NCI-H82 treated with DMSO at 0.1 percent for 48 hours (cell line): ENCODE data around the gene KSR1.

Experiments used
- DNase-seq: peaks from one replicate; lab custom pipeline; 2025; ENCODE audit not compliant: unreplicated experiment; lab: John Stamatoyannopoulos, UW

KSR1 gene

DNA sequence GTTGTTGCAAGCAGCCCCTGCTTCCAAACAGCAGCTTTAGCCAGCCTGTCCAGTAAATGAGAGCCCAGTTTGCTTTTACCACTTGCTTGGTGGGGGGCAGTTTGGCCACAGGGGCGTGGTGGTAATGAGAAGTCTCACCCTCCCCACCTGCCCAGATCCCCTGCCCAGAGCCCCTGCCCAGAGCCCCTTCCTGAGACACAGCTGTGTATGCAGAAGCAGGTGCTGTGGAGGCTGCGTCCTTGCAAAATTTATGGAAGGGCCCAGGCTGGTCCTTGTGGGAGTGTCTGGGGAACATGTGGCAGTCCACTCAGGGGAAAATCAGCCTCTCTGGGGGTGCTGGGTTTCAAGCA, 147.1 kb downstream of the KSR1 start:
- no peak for DNase-seq

DNA sequence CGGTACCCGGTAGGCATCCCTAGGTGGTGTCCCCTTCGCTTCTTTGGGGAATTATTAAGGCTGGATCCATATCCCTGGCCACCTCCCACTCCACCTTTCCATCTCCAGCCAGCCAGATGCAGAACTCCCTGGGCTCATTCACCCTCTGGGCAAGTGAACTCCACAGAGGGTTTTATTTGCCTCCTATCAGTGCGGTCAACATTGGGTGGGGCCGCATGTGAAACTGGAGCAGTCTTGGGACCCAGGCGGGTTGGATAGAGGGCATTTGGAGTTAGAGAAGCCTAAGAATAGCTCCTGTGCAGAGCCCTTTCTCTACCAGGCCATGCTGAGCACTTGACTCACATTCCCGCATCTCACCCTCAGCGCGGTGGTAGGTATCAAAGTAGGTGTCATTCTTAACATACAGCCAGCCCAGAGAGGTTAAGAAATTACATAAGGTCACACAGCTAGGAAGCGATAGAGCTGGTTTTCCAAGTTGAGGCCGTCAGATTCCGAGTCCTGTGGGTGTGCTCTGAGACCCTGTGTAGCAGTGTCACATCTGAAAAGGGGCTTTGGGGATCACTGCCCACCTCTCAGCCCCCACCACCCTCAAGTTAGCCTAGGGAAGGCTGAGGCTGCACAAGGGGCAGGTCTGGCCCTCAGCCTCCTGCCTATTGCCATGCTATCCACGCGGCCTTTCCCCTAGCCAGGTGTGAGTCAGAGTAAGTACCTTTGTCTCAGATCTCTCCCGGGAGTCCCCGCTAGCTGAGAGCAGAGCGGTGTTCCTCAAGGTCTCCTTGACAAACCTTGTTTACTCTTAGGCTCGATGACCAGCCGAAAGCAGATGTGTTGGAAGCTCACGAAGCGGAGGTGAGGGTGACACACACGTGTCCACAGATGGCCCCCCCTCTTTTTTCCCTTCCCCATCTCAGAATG, 147.9 kb downstream of the KSR1 start:
- DNase-seq, result no peak

DNA sequence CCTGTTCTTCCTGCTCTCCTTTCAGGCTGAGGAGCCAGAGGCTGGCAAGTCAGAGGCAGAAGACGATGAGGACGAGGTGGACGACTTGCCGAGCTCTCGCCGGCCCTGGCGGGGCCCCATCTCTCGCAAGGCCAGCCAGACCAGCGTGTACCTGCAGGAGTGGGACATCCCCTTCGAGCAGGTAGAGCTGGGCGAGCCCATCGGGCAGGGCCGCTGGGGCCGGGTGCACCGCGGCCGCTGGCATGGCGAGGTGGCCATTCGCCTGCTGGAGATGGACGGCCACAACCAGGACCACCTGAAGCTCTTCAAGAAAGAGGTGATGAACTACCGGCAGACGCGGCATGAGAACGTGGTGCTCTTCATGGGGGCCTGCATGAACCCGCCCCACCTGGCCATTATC, 149.2 kb downstream of the KSR1 start:
- no peak for DNase-seq

DNA sequence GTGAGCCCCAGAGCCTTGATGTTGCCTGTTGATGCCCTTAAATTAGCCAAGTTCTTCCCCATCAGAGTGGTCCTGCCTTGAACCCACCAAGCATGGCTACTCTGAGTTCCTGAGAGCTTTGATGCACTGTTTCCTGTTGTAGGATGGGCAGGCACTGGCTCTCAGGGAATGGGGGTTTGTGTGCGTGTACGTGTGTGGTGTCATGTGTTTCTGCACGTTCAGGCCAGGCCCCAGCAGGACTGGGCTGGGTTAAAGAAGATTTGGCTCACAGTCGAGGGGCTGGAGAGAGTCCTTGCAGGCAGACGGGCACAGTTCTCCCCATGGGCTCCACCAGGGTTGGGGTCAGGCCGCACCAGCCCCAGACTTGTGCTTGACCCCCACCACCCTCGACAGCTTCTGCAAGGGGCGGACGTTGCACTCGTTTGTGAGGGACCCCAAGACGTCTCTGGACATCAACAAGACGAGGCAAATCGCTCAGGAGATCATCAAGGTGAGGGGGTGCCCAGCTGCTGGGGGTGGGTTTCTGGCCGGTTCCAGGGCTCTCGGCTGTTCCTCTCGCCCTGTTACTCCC, 151.4 kb downstream of the KSR1 start:
- DNase-seq, result no peak

DNA sequence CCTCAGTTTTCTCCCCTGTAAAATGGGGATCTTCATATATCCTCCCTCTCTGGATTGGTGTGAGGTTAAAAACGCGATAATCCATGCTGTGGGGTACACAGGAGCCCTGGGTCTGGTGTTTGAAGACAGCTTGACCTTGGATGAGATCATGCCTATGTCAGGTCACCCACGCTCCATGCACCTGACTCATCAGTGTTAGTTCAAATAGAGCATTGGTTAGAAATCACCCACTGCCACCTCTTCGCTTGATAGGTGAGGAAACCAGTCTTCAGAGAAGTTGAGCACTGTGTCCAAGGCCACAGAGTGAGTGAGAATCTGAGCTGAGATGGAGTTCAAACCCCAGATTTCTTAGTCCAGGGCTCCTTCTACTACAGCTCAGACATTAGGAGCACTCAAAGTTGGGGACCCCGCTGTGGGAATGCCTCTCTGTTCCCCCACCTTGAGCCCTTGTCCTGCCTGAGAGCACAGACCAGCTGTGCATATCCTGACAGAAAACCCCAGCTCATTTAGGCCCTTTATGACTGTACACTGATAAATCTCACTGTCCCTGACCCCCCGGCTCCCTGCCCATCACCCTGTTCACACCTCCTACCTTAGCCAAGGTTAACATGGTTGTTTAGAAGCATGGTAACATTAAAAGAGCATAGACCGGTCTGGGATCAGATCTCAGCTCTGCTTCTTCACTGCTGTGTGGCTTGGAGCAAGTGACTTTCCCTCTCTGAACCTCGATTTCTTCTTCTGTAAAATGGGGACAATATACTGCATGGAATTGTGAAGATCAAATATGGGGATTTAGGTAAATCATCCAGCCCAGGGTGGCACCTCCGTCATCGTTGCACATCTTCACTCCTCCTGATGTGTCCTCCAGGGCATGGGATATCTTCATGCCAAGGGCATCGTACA, 152.3 kb downstream of the KSR1 start:
- no peak for DNase-seq

DNA sequence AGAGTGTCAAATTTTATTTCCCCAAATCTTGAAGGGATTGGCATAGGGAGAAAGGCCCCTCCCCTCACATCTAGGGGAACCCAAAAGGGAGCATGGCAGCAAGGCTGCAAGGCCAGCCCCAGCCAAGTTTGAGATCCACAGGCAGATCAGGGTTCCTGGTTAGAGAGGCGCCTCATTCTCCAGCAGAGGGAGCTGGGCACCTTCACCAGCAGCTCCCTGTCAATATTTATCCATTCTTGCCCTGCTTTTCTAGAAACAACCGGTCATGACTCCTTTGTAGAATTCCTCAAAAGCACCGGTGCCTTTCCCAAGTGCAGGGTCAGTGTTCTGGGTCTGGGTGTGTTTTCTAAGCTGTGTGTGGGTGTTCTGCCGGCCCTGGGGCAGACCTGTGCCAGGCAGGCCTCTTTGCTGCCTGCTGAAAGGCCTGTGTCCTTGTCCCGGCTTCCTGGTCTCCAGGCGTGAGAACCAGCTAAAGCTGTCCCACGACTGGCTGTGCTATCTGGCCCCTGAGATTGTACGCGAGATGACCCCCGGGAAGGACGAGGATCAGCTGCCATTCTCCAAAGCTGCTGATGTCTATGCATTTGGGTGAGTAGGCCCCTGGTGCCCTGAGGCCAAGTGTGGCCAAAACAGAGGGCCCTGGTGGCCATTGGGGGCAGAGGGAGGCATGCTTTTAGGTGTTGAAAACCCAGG, 153.5 kb downstream of the KSR1 start:
- DNase-seq, result no peak

DNA sequence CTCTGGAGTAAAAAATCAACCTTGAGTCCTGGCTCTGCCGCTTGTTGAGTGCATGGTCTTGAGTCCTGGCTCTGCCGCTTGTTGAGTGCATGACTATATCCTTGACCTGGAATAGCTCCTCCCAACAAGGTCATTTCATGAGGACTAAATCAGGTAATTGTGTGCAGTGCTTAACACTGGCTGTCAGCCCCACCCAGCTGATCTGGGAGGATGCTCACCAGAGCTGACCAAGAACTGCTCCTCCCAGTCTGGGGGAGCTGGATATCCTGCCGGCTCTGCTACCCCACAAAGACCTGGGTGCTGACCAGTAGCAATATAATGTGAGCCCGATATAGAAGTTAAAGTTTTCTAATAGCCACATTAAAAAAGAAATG, 154.0 kb downstream of the KSR1 start:
- DNase-seq, result no peak

DNA sequence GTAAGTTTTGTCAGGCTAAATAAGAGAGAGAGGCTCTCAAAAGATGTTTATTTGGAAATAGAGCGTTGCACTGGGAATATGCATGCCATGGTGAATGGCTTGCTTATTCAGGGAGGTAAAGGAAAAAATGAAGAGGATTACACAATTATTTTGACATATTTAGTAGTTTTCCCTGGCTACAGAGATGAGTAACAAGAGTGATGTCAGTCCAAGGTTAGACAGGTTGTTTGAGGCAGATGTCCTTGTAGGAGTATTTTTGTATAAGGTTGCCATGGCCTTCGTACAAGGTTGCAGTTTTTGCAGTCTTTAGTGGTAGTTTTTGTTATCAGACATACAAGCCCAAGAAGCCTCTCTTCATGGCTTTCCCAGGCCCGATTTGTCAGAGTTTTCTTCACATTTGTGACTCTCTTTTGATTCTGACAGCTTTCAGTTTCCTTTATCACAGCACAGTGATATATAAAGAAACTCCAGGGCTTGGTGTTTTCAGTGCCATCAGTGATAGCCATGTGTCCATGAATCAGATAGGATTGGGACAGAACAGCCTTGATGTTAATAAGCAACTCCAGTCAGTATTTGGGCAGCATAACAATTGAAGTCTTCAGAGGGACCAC, 156.0 kb downstream of the KSR1 start:
- no peak for DNase-seq

DNA sequence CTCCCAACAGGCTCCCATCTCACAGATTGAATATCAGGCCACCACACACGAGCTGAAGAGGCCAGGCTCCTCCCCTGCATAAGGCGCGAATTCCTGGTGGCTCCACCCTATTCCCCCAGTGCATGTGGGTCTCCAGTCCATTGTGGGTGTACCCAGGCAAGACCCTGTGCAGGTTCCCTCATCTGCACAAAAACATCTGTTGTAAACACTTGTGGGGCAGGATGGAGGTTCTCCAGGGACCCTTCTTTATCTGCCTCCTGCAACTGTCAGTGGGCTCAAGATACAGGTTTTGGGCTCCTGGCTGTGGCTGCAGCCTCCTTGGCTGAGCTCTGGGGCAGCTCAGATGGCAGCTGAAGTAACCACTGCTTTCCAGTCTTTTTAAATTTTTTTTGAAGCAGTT, 157.2 kb downstream of the KSR1 start:
- no peak for DNase-seq

DNA sequence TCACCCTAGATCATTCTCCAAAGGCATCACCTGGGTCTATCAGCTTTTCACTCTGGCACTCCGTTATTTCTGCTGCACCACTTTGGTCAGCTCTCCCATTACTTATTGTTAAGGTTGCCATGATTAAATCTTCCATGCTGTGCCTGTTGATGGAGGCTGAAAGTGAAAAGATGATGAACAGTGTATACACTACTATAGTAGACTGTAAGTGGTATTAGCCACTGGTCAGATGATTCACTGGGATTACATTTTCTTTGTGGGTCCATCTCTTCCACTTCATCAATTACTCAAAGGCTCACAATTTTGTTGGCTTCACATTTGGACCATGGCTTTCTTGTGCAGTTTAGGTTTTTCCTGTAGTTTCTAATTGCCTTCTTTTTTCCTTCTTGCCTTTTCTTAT, 158.9 kb downstream of the KSR1 start:
- DNase-seq, result no peak

DNA sequence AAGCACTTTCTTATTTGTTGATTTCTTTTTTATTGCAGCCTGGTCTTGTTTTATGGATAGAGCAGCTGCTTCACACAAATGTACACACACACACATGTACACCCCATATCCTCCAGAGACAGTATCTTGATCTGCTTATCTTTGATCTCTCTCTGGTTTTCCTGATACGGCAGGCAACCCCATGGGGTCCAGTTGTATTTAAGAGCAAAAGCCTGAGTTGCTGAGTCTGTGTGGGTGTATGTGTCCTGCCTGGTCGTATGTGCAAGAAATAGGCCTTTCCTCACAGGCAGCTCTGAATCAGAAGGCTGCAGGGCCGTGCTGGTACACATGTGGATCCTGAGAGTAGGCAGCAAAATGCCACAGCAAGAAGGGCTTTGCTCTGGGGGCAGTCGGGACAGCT, 160.2 kb downstream of the KSR1 start:
- DNase-seq, result no peak

DNA sequence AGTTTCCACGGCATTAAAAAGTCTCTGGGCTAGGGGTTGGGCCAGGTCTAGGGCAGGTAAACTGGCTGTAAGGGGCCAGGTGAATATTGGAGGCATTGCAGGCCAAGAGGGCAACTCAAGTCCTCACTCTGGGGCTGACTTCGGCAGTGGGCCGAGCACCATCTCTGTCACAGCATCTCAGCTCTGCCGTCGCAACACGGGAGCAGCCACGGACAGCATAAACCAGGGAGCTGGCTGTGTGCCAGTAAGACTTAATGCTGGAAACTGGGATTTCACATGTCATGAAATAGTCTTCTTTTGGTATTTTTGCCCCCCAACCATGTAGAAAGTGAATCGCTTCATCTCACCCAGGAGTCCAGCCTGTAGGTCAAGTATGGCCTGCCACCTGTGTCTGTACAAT, 162.2 kb downstream of the KSR1 start:
- no peak for DNase-seq

DNA sequence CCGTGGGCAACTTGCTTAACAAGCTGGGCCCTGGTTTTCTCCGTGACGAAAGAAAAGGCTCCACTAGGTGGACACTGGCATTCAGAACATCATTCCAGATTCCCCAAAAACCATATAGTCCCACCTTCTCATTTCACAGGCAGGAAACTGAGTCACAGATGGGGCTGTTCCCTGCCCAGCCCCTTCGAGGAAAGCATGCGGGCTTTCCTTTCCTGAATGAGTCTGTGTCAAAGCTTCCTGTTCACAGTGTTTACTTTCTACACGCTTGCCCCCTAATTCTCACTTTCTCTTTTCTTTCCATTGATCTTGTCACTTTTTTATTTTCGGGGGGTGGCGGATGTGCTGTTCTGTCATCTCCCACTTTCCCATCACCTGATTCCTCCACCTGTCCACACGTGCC, 164.5 kb downstream of the KSR1 start:
- no peak for DNase-seq

DNA sequence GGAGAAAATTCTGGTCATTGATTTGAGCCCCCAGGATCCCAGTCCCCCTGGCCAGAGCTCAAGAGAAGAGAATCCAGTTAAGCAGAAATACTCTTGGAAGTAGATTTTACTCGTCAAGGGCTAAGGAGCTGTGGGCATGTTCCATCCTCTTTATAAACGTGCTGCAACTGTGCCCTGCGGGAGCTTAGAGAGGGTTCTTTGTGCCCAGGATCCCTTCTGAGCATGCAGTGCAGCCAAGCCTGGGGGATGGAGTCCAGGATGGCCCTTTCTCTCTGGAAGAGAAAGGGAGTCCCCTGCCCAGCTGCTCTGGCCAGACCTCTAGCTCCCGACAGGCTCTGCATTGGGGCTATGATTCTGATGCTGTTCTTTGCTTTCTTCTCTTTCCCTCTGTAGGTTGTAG, 165.3 kb downstream of the KSR1 start:
- DNase-seq, result no peak

DNA sequence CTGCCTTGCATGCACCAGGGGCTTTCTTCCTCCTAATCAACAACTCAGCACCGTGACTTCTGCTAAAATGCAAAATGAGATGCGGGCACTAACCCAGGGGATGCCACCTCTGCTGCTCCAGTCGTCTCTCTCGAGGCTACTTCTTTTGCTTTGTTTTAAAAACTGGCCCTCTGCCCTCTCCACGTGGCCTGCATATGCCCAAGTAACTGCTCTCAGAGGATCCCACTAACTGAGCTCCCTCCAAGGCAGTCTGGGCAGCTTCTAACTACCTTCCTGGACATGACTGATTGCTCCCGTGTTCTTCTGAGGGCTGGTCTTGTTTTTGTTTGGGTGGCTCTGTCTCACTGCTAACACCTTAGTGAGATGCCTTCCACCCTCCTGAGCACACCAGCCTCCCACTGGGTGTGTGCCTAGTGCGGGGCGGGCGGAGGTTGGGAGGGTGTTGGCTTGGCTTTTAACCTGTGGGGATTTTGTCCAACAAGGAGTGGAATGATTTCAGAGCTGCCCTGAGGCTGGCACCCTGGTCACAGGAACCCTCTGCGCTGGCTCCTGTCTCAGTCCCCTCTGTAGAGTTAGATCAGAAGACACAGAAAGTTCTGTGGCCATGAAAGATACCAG, 165.8 kb downstream of the KSR1 start:
- DNase-seq, result no peak

DNA sequence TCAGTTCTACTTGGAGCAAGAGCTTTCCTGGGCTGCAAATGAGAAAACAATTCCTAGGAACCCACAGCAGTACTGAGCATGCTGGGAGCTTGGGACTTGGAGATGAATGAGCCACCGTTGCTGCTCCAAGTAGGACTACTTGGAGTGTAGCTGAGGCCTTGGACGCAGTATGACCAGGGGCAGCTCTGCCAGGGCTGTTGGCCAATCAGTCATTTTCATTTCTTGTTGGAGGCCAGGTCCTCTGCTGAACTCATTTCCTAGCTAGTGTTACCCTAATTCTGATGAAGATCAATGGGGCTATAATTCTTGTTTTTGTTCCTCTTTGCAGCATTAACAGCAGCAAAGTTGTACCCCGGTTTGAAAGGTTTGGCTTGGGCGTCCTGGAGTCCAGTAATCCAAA, 166.7 kb downstream of the KSR1 start:
- no peak for DNase-seq

DNA sequence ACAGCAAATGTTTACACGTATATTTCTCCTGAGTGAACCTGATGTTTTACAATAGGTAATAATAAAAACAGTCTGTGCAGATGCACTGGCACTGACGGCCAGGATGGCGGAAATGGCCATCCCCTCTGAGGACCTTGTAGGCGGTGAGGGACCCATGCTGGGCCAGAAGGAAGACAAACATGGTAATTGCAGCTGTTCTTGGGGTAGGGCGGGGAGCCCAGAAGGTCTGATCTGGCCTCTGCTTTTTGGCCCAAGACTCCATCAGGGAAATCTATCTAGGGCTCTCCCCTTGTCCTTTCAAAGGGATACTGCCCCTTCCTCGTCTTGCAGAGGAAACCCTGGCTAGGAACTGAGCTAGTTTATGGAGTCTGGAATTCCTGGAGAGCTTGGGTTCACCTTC, 167.4 kb downstream of the KSR1 start:
- DNase-seq, result no peak

DNA sequence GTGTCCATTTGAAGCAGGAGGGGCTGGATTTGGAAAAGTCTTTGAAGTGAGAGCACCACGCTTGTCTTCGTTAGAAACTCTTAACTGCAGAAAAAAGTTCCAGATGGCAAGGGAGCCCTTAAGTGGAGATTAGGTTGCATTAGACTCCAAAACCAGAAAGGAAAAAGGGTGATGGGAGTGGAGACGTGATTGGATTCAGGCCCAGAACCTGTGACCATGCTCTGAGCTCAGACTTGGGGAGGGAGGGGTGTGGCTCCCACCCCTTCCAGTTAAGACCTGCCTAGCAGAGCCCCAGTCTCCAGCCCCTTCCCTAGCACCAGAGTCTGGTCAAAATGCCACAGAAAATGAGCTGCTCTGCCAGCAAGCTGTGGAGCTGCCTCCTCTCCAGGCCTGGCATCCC, 168.3 kb downstream of the KSR1 start:
- peak; percentile 94 for DNase-seq

DNA sequence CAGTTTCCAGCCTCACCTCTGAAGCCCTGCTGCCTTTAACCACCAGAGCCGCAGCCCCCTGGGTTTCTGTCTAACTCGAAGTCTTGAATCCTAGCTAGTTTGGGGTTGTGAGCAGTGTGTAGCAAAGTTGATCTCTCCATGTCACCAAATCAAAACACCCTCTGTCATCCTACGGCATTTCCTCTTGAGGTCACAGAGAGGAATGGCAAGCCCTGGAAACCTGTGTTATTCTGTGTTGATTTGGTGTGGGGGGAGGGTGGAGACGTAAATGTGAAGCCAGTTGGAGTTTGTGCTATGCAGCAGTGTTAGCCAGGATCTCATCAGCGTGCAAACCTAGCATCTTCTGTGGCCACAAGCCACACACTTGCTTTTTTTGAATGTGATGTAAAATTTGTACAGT, 169.6 kb downstream of the KSR1 start:
- no peak for DNase-seq

DNA sequence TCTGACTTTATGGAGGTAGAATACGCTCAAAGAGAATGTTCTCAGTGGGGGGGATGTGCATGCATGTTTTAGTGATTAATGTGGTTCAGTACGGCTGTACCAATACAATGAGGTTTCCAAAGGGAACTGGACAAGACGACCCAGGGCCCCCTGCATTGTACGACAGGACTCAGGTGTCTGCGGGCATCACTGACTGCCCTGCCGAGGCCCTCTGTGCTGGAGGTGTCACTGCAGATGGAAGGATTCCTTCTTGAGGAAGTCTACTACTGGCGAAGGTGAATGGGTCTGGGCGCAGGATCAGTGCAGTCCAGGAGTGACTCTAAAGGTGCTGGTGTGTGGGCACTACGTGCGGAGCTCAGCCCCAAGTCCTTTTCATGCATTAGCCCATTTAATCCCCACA, 171.3 kb downstream of the KSR1 start:
- DNase-seq, result no peak

DNA sequence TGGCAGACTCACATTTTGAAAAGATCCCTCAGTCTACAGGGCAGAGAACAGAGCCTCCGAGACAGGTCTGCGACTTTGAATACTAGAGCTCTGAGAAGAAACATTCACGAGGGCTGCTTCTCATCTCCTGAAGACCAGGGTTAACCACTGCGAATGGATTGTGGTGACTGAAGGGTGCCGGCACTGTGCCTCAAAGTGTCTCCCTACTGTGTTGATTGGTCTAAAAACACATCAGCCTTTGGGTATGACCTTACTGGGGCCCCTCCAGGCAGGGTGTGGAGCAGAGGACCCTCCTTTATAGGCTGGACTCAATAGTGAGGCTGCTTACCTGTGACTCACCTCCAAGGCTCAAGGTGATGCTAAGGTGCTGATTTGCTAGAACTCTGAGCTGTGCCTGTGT, 172.1 kb downstream of the KSR1 start:
- DNase-seq, result no peak
